HG02798 (cell line): ENCODE measurements around the gene CGB7.
"Not testable (repeated sequence)": the region's sequence is repeated elsewhere in the genome, so short reads cannot be mapped to it uniquely, and the experiment has no call there.

Experiments
- ATAC-seq: cut with Tn5 transposase; IDR thresholded peaks from one replicate; pipeline ENCODE4 v1.9.1; 2021; ENCODE audit warnings: mild to moderate bottlenecking; ENCODE audit not compliant: unreplicated experiment, poor library complexity

CGB7 gene

DNA sequence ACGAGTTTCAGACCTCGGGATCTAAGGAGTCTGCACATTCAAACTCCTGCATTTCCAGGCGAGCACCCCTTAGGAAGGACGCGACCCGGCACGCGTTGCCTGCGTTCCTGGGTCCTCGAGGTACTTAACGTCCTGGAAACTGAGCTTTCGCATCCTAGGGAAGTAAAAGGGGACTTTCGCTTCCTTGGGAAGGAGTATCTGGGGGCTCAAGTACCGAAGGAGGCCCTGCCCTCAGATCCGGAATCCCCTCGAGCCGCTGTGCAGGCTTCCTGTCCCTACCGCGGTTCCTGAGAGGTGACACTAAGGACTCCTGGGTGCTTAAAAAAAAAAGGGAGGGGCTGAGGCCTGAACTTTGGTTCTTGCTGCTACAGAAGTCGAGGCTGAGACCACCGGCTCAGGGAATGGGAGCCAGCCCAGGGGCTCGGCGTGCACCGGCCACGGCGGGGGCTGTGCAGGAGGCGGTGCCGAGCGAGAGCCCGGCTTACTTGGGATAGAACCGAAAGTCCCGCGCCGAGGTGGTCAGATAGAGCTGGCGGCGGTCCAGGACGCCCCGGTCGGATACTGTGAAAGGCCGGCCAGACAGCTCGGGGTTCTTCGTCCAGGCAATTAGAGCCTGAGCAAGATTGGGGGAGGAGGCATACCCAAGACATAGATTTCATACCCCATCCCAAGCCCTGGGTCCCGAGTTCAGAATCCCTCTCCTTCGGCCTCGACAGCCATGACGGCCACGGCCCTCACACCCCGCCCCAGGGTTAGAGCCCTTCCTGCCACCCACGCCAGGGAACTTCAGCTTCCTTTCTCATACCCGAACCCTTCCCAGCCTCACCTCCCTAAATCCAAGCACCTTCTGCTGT, 38.9 kb downstream of the CGB7 start:
- ATAC-seq, result not testable (repeated sequence)

DNA sequence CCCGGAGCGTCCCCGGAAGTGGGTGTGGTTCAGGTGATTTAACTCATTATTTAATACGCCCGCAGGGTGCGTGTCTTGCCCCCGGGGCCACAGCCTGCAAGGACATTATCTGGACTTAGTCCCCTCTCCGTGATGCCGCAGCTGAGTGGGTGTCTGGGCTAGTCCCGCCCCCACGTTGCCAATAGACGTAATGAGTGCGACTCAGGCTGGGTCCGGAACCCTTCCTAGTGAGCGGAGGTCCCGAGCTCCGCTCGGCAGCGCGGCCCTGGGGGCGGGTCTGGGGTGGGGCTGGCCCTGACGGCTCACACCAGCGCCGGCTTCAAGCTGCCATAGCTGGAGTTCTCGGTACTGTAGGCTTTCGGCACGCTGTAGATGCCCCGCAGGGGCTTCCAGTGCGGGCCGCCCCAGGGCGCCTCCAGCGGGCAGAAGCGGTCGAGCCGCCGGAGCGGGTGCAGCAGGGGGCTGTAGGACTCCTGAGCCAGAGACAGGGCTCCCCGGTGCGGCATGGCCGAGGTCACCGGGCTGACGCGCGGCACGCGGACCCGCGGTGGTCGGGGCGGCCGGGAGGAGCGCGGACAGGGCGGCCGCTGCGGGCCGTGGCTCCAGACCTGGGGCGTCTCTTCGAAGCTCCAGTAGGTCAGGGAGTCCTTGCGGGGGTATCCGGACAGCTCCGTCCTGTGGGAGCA, 39.7 kb downstream of the CGB7 start:
- ATAC-seq, result peak; percentile 57

DNA sequence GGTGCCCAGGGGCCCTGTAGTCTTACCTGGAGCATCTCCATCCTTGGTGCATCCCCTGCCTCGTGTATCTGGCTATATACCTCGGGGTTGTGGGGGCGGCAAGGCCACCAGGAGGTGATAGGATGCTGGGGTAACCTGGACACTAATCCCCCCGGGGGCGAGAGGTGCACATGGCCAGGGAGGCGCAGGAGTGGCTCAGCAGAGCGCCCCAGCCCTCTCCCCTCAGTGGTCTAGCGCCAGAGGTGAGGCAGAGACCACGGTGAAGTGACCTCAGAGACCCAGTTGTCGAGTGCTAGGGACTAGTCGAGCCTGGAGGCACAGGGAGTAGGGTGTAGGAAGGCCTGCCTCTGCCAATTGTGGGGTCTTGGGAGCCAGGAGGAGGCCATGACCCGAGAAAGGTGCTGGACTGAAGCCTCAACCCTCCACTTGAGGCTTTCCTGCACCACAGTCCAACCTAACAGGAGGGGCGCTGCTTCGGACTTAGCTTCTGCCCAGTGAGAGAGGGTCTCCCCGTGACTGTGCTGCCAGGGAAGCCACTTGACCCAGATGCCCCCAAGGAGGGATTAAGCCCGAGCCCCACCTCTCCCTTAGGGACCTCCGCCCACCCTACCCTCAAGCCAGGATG, 40.4 kb downstream of the CGB7 start, which contains the start of gene LHB:
TSS of gene LHB (minus strand) at position 51 of the 625 bp plus-strand sequence. CDS start at position 41, 10 bp downstream.
- ATAC-seq, result no peak

DNA sequence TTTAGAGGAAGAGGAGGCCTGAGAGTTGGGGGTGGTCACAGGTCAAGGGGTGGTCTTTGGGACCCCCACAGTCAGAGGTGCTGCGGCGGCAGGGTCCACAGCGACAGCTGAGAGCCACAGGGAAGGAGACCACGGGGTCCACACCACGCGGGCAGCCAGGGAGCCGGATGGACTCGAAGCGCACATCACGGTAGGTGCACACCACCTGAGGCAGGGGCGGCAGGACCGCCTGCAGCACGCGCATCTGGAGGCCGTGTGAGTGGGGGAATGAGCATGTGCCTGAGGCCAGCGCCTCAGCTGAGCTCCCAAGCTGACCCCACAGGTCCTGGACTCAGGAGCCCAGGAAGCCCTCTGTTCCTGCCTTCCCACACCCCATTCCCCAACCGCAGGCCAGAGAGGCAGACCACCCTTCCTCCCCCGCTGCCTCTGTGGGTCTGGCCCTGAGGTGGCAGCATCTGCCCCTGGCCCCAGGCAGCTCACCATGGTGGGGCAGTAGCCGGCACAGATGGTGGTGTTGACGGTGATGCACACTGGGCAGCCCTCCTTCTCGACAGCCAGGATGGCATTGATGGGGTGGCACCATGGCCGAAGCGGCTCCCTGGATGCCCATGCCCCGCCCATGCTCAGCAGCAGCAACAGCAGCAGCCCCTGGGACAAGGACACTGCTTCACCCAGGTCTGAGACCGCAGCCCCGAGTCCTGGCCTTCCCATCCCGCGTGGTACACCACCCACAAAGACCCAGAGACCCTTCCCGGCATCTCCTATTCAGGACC, 41.3 kb downstream of the CGB7 start:
- ATAC-seq, result no peak

DNA sequence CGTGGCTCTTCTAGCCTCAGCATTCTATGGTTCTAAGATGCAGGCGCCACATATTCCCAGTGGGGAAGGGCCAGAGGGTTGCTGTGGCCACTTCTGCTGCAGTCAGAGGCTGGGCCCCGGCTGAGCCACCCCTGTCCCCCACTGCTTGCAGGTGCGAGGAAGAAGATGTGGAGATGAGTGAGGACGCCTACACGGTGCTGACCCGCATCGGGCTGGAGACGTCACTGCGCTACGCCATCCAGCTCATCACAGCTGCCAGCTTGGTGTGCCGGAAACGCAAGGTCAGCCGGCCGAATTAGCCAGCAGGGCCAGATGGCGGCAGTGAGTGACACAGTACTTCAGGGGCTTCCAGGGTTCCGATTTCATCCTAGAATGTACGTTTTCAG, 42.7 kb downstream of the CGB7 start:
- ATAC-seq, result no peak

DNA sequence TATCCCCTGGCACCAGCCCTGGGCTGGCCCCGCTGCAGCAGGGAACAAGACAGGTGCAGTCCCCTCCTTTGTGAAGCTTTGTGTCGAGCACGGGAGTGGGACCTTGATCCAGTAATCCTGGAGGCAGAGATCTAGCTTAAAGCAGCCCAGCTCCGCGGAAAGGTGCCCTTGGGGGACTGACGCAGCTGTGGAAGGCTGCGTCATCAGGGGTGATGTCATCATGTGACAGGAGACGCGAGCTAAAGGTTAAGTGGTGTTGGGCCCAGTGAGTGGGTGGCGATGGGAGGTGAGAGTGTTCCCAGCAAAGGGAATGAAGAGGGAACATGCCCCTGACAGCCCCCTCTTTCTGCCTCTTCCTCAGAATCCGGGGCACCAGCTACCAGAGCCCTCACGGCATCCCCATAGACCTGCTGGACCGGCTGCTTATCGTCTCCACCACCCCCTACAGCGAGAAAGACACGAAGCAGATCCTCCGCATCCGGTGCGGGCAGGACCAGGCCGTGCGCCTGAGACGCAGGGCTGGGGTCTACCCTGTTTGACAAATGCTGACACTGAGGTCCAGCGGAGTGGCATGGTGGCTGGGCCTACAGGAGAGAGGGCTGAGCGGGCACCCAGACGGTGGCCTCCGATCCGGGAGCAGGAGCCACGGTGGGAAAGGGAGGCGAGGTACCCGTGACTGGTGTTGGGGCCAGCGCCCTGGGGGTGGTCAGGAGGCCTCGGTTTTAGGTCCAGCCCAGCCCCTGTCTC, 43.3 kb downstream of the CGB7 start:
- no peak for ATAC-seq

DNA sequence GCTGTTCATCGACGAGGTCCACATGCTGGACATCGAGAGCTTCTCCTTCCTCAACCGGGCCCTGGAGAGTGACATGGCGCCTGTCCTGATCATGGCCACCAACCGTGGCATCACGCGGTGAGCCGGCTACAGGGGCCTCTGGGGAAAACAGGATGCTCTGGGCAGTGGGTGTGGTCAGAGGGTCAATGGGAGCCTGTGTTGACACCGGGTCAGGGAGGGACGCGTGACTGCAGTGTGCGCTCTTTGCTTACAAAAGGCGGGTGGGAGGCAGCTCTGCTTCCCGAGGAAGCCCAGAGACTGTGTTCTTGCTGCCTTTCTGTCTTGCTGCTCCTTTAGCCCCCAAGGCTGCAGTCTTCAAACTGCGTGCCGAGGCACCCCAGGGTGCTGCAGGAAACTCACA, 46.4 kb downstream of the CGB7 start:
- ATAC-seq, result no peak

DNA sequence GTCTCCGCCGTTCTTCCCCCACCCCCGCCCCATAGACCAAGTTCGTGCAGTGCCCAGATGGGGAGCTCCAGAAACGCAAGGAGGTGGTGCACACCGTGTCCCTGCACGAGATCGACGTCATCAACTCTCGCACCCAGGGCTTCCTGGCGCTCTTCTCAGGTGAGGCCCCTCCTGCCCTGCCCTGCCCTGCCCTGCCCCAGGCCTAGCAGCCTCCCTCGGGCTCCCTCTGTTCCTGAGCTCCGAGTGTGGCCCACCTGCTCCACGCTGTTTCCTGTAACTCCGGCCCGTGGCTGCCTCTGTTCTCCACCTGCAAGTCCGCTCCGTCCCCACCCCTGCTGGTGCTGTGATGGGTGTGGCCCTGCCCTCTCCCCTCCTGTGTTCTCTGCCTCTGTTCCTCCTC, 47.1 kb downstream of the CGB7 start:
- no peak for ATAC-seq

DNA sequence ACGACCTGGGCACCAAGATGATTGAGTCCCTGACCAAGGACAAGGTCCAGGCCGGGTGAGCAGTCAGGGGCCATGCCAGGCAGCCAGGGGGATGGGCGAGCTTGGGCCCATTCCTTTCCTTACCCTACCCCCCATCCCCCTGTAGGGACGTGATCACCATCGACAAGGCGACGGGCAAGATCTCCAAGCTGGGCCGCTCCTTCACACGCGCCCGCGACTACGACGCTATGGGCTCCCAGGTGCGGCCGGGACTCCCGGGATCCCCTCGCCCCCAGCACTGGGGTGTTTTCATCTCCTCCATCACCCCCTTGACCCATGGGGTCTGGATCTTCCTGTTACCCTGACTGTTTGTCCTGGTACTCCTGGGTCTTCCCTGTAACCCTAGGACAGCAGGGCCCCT, 47.7 kb downstream of the CGB7 start:
- no peak for ATAC-seq

DNA sequence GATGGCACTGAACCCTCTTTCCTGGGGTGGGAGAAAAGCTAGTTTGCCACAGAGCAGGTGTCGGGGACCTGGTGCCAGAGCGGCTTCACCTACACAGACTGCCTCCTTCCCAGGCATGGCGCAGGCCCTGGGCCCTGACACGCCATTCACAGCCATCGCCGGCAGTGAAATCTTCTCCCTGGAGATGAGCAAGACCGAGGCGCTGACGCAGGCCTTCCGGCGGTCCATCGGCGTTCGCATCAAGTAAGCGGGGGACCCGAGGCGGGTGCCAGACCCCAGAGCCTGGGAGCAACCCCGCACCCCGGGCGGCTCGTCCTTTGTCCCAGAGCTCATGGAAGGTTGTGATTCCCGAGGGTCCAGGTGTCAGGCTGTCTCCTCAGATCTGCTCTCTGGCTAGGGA, 50.6 kb downstream of the CGB7 start:
- no peak for ATAC-seq

DNA sequence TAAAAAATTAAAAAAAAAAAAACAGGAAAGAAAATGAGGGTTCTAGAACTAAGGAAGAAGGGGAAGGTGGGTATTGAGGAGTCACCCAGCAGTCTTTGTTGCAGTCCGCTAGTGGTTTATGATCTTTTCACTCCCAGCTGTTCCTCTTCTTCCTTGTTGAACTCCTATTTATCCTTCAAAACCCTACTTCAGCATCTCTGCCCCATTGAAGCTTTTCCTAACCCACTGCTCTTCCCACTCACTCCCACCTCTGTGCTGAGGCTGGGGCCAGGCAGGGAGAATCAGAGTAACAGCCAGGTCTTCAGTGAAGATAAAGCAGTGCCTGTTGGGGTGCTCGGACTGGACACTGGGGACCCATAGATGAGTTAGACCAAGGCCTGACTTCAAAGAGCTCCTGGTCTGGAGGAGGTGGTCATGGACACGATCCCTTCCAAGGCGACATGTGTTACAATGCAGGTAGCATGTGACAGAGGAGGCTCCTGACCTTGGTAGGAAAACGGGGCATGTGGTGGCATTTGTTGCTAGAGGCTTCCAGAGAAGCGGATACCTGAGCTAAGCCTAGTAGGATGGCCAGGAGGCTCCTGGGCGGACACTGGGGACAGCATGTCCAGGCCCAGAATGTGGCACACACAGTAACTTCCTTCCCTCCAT, 52.5 kb downstream of the CGB7 start:
- ATAC-seq, result no peak
